Measurements from ENCODE around the gene POLR2A. TPM values are rescaled to one million over a fixed set of nuclear protein-coding genes. Genes with fewer than 3 reads are reported as not detected.

Gene POLR2A
- total RNA-seq, 1 donor from 2014 or later: 151 TPM

DNA sequence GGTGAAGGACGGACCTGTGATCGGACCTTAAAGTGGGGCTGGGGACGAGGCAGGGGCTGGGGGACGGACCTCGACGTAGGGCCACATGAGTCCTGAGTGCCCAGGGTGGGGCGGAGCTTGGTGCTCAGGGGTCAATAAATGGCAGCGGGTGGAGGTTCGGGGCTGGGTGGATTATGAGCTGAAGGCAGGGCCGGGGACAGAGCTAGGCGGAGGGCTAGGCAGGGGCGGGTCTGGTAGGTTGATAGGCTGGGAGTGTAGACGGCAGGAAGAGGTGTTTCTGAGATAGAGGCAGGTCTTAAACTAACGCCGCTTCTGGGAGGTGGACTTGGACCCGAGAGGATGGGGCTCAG is 38.6 kb upstream of the POLR2A start:
- Histone ChIP-seq H3K79me2 (ENCODE audit: insufficient read depth, low read length) (no peaks in the 10 kb centered on the region), H4K20me1 (ENCODE audit: insufficient read depth, low read length) (no peaks in the 10 kb centered on the region), H3K9me3 (ENCODE audit: insufficient read depth, low read depth, low read length) (no peaks in the 10 kb centered on the region), H2AFZ (ENCODE audit: low read depth, low read length) (peak overlapping the region; percentile 63), H3K9ac (ENCODE audit: low read length) (no peak overlapping the region), H3K27ac (ENCODE audit: low read depth, low read length) (no peak overlapping the region), H3K4me2 (ENCODE audit: low read length) (peak overlapping the region; percentile 83), H3K36me3 (ENCODE audit: insufficient read depth, low read length) (no peaks in the 10 kb centered on the region), H3K4me1 (ENCODE audit: insufficient read depth, low read length) (peaks cover 13% of the 10 kb centered on the region), H3K4me3 (ENCODE audit: insufficient read depth, low read depth, low read length) (peak overlapping the region; percentile 54), H3K27me3 (ENCODE audit: insufficient read depth, low read length) (peaks cover 27% of the 10 kb centered on the region)
- H3K4me1 Mint-ChIP-seq (ENCODE audit: low read depth, unreplicated experiment): peaks cover 11% of the 10 kb centered on the region
- no peak for FAIRE-seq
- H3K9me3 Mint-ChIP-seq (ENCODE audit: unreplicated experiment): peaks cover 7% of the 10 kb centered on the region
- peaks cover 27% of the 10 kb centered on the region for H3K36me3 Mint-ChIP-seq (ENCODE audit: low read depth, unreplicated experiment)
- H3K27ac Mint-ChIP-seq (ENCODE audit: unreplicated experiment): peak overlapping the region; percentile 50
- H3K4me3 Mint-ChIP-seq (ENCODE audit: unreplicated experiment): peak overlapping the region; percentile 73
- DNase-seq (ENCODE audit: low read depth): no peak
- H3K27me3 Mint-ChIP-seq (ENCODE audit: low read depth, unreplicated experiment): peaks cover 8% of the 10 kb centered on the region
- TF ChIP-seq CTCF (IDR thresholded peaks at IDR 0.05; ENCODE audit: insufficient read depth, low read depth, low read length) (no peak), EZH2 (IDR thresholded peaks at IDR 0.05; ENCODE audit: insufficient read depth, low read length) (no peak)

DNA sequence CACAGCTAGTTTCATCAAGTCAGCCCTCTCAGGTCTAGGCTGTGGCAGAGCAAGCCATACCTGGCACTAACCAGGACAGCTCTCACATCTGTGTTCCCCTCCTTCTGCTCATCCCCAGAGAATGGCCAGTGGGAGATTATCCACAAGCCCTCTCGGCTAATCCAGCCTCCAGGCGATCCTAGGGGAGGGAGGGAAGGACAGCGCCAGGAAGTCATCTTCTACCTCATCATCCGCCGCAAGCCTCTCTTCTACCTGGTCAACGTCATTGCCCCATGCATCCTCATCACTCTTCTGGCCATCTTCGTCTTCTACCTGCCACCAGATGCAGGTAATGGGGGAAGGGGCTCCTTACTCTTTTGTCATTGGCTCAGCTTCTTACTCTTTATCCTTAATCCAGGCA is 35.7 kb upstream of the POLR2A start:
- no peak overlapping the region for H3K4me3 ChIP-seq (ENCODE audit: insufficient read depth, low read depth, low read length)
- H2AFZ ChIP-seq (ENCODE audit: low read depth, low read length): no peak overlapping the region
- H3K27me3 ChIP-seq (ENCODE audit: insufficient read depth, low read length): peaks cover 27% of the 10 kb centered on the region
- peaks cover 10% of the 10 kb centered on the region for H3K4me1 ChIP-seq (ENCODE audit: insufficient read depth, low read length)
- Mint-ChIP-seq H3K4me3 (ENCODE audit: unreplicated experiment) (peak overlapping the region; percentile 16), H3K27me3 (ENCODE audit: low read depth, unreplicated experiment) (peaks cover 9% of the 10 kb centered on the region), H3K9me3 (ENCODE audit: unreplicated experiment) (peaks cover 7% of the 10 kb centered on the region), H3K36me3 (ENCODE audit: low read depth, unreplicated experiment) (peaks cover 22% of the 10 kb centered on the region), H3K4me1 (ENCODE audit: low read depth, unreplicated experiment) (peaks cover 14% of the 10 kb centered on the region), H3K27ac (ENCODE audit: unreplicated experiment) (no peak overlapping the region)
- TF ChIP-seq EZH2 (IDR thresholded peaks at IDR 0.05; ENCODE audit: insufficient read depth, low read length): no peak
- H3K27ac ChIP-seq (ENCODE audit: low read depth, low read length): no peak overlapping the region
- H3K79me2 ChIP-seq (ENCODE audit: insufficient read depth, low read length): no peaks in the 10 kb centered on the region
- no peaks in the 10 kb centered on the region for H4K20me1 ChIP-seq (ENCODE audit: insufficient read depth, low read length)
- H3K4me2 ChIP-seq (ENCODE audit: low read length): no peak overlapping the region
- H3K9ac ChIP-seq (ENCODE audit: low read length): no peak overlapping the region
- H3K36me3 ChIP-seq (ENCODE audit: insufficient read depth, low read length): no peaks in the 10 kb centered on the region
- no peak for DNase-seq (ENCODE audit: low read depth)
- FAIRE-seq: no peak
- no peaks in the 10 kb centered on the region for H3K9me3 ChIP-seq (ENCODE audit: insufficient read depth, low read depth, low read length)

DNA sequence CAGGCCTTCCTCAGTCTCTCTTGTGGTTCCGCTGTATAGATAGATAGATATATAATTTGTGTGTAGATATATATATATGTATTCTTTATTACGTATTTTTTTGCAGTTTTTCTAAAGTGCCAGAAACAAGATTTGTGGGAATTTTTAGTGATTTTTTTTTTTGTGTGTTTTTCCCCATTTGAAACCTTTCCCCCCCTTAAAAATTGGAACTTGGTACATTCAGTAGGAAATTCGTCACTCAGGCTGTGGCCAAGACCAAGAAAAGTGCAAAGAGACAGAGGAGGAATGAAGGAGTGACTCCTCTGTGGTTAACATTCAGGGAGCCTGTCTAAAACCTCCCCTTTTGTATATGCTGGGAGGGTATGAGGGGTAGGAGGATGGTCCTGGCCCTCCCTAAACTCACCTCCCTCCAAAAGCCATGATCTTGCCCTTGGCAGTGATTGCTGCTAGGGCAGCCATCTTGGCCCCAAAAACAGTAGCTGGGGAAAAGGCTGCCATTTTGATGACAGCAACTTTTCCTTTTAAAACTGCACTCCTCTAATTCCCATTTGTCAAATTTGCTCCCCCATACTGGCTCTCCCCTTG is 24.1 kb upstream of the POLR2A start:
- Mint-ChIP-seq H3K36me3 (ENCODE audit: low read depth, unreplicated experiment) (peaks cover 13% of the 10 kb centered on the region), H3K9me3 (ENCODE audit: unreplicated experiment) (no peaks in the 10 kb centered on the region), H3K4me3 (ENCODE audit: unreplicated experiment) (peak overlapping the region; percentile 47), H3K27ac (ENCODE audit: unreplicated experiment) (no peak overlapping the region), H3K27me3 (ENCODE audit: low read depth, unreplicated experiment) (no peaks in the 10 kb centered on the region), H3K4me1 (ENCODE audit: low read depth, unreplicated experiment) (peaks cover 6% of the 10 kb centered on the region)
- Histone ChIP-seq H2AFZ (ENCODE audit: low read depth, low read length) (no peak overlapping the region), H3K4me1 (ENCODE audit: insufficient read depth, low read length) (no peaks in the 10 kb centered on the region), H3K27ac (ENCODE audit: low read depth, low read length) (no peak overlapping the region), H3K36me3 (ENCODE audit: insufficient read depth, low read length) (peaks cover 3% of the 10 kb centered on the region), H3K9ac (ENCODE audit: low read length) (no peak overlapping the region), H3K27me3 (ENCODE audit: insufficient read depth, low read length) (no peaks in the 10 kb centered on the region), H3K4me3 (ENCODE audit: insufficient read depth, low read depth, low read length) (no peak overlapping the region), H4K20me1 (ENCODE audit: insufficient read depth, low read length) (peaks cover 7% of the 10 kb centered on the region), H3K4me2 (ENCODE audit: low read length) (no peak overlapping the region), H3K79me2 (ENCODE audit: insufficient read depth, low read length) (no peaks in the 10 kb centered on the region), H3K9me3 (ENCODE audit: insufficient read depth, low read depth, low read length) (no peaks in the 10 kb centered on the region)
- TF ChIP-seq CTCF (IDR thresholded peaks at IDR 0.05; ENCODE audit: insufficient read depth, low read depth, low read length): no peak
- no peak for TF ChIP-seq EZH2 (IDR thresholded peaks at IDR 0.05; ENCODE audit: insufficient read depth, low read length)
- FAIRE-seq (no peak), DNase-seq (ENCODE audit: low read depth) (no peak)

Measured in astrocyte (in vitro differentiated cells and primary cell).